NAMALWA (cell line): Measurements from ENCODE around the gene CCDC91.

Source experiments
- DNase-seq: peaks from one replicate; pipeline ENCODE4 v3.0.0-alpha.2; 2015; ENCODE audit warnings: low spot score

Gene CCDC91

DNA sequence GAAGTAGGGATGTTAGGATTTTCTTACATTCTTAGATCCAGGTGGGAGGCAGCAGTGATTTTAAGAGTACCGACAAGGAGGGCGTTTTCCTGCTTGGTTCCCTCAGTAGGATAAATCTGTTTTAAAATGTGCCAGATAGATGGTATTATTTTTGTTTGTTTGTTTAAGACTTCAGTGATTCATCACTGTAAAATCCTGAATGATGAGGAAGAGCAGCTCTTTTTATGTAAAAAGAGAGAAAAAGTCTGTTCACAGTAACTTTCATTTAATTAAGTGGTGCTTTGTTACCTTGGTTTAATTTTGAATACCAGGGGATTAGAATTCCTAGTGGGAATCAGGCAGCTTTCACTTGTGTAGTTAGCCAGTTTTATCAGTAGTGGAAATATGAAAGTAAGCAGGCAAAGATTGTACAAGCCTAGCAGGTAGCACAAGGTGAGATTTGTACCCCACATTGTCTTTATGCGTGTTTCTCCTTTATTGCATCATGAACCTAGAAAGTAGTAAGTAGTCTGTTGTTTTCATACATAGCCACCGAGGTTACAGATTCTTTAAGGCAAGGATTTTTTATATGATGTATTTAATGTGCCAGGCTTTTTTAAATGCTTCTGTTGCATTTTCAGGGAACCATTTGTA is 349.6 kb downstream of the CCDC91 start:
- DNase-seq: no peak

DNA sequence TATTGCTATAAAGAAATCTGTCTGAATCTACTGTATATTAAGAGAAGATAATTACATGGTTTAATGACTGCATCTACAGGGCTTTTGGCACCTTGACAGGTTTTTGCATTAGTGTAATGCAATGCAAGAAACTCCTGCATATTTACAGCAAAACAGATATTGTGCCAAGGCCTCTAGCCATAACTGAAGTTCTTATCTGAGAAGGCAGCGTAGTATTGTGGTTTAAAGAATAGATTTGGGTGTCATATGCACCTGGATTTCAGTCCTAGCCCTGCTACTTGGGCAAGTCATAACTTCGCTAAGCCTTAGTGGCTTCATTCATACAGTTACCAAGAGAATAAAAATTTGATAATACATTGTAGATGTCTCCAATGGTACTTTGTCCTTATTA is 350.1 kb downstream of the CCDC91 start:
- DNase-seq: no peak

GRCh38 chr12:28543021-28543890 is 353.0 kb downstream of the CCDC91 start:
- DNase-seq: no peak

- no peak for DNase-seq
These were observed 360.8 kb downstream of the CCDC91 start for GRCh38 chr12:28550757-28551704.

DNA sequence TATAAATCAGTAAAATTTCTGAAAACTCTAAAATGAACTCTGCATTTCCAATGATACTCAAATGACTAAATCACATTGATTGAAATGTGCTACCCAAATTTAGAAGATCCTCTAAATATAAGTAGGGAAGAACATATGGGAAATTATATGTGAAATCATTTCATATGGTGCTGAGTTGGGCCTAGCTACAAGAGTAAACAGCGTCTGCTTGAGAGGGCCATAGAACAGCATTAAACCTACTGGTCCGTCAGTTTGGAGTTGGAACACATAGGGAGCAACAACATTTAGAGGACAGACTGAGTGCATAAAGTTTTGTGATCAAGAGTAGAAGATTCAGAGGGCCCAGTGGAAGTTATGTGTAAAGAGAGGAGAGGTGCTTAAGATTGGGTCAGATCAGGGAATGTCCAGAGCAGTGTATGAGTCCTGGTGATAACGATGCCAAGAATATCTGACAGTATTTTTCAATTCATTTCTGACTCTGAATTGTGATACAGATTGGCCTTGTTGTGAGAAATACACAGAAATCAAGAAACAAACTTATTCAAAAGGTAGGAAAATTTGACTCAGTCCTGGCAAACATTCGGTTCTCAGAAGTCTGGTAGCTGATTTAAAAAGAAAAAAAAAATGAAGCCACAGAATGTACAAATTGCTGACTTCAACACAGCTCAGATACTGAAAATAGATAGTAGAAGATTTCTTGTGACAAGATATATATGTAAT is 362.2 kb downstream of the CCDC91 start:
- DNase-seq: no peak

GRCh38 chr12:28555748-28556147 is 365.5 kb downstream of the CCDC91 start:
- DNase-seq: no peak

DNA sequence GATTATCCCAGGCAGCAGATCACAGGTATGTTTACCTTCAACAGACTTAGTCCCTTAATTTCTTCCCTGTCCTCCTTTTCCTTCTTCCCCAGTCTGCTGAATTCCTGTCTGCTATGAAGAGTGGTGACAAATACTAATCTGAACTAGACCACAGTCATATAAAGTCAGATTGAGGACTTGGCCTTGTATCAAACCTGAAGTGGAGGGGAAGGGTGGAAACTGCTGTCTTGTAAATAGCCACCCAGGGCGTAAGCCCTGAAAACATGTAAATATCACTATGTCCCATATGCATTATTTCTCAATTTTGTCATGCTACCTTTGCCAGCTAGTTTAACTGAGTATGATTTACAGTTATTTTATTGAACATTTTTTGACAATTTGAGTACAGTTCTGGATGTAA is 368.0 kb downstream of the CCDC91 start:
- no peak for DNase-seq

- no peak for DNase-seq
These were observed 373.0 kb downstream of the CCDC91 start for GRCh38 chr12:28563286-28563685.

- DNase-seq: no peak
These were observed 373.7 kb downstream of the CCDC91 start for GRCh38 chr12:28563936-28564335.

- DNase-seq: no peak
These were observed 377.9 kb downstream of the CCDC91 start for GRCh38 chr12:28568118-28568517.

GRCh38 chr12:28568704-28569103 is 378.4 kb downstream of the CCDC91 start:
- no peak for DNase-seq

DNA sequence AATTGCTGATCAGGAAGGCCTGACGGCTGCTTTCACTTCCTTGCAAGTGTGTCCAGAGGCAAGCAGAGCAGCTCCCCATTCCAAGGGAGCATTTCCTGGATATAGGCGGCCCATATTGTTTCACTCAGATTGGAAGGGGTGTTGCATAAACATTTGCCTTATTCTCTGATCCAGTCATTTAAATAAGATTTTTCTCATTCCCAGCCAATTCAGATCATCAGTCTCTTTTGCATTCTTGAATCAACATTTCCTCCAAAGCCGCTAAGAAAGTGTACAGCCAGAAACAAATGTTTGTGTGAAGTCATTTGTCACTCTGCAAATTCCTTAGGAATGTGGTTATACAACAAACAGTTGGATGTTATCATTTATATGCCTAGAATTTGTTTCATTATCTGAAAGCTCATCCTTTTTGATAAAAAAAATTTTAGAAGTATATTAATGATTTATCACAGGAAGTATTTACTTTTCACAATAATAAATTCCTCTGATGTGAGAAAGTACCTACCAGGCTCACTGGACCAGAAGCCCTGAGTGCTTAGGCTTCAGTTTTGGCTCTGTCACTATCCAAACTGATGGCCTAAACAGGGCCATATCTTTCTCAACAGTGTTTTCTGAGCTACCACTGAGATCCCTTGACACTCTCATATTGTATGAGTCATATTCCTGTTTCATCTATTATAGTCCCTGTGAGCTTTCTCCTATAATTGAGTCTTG is 379.6 kb downstream of the CCDC91 start:
- no peak for DNase-seq

DNA sequence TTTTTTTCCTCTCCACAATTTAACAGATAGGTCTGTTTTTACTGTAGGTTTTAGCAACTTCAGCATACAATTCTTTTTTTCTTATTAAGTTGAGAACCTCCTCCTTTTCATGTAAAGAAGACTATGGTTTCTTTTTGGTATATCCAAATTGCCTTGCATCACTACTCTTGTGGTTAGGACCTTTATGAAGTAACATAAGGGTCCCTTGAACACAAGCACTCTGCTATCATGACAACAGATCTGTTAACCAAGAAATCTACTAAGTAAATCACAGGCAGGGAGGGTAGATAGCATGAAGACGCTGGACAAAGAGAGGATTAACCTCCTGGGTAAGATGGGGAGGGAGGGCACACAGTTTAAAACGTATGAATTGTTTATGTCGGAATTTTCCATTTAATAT is 380.6 kb downstream of the CCDC91 start:
- DNase-seq: no peak

DNA sequence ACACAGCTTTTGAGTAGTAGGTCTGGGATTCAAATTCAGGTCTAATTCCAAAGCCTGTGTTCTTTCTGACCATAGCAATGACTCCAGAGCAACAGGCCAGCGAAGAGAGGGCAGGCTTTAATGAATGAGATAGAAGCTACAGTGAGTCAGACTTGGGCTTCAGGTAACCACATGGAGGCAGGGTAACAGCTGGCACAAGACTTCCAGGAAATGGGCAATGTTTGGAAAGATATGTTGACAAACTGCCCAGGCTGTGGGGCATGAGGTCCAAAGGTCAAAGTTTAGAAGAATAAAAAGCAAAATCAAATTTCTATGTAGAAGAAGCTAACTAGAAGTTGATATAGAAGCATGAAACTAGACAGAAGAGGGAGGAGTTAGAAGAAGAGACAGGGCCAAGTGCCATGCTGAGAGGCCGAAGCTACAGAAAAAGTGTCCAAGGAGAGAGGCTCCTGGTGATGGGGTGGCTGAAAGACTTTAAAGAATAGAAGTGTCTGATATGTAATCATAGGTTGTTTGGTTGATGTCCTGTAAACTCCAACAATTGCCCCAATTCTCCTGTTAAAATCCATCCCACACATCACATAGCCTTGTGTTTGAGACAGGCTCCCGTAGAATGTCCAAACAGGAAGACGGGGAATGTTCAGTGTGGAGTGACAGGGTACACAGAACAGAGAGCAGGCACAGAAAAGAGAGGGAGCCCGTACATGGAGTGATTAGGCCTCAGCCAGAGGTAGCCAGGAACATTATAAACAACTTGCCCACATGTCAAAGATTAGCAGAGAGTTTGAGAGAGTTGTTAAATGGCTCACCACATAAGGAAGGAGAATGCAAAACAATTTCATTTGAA is 384.7 kb downstream of the CCDC91 start:
- DNase-seq: no peak

DNA sequence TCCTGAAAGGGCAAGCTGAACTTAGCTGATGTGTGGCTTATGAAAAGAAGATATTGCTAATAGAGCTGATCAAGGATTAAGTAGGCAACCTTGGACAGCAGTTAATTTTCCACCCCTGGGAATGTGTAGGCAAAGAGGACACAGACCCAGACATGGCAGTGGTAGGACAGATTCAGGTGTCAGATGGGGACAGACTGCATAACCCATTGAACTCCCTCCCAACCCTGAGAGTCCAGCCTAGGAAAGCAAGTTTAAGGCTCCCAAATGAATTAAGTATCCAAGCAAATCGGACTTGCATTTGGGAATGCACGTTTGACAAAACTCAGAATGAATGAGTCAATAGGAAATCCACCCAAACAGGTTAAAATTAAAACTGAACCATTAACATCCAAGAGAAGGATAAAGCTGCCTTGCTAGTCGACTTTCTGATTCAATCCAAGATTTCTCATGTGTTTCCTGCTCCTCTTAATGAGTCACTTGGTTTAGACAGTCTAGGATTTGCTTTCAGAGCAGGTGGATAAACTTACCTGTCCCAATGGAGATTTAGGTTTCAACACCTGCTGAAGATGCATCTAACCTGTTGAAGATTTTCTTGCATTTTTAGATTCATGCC is 385.4 kb downstream of the CCDC91 start:
- DNase-seq: no peak

GRCh38 chr12:28578361-28578760 is 388.1 kb downstream of the CCDC91 start:
- no peak for DNase-seq

DNA sequence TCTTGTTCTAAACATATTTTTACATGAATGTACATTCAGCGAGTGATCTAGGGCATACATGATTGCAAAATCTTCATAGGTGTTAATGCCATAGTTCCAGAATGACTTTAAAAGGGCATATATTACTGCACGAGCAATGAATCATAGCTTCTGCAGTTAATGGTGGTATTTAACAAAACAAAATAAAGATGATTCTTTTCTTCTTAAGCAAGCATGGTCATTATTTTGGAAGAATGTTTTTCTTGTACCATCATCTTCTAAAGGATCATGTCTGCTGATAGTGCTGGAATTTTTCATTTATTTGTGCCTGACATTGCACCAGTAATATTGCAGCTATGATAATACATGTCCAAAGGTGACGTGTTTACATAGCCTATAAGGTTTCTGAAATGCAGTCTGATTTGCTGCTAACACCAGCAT is 388.6 kb downstream of the CCDC91 start:
- no peak for DNase-seq

DNA sequence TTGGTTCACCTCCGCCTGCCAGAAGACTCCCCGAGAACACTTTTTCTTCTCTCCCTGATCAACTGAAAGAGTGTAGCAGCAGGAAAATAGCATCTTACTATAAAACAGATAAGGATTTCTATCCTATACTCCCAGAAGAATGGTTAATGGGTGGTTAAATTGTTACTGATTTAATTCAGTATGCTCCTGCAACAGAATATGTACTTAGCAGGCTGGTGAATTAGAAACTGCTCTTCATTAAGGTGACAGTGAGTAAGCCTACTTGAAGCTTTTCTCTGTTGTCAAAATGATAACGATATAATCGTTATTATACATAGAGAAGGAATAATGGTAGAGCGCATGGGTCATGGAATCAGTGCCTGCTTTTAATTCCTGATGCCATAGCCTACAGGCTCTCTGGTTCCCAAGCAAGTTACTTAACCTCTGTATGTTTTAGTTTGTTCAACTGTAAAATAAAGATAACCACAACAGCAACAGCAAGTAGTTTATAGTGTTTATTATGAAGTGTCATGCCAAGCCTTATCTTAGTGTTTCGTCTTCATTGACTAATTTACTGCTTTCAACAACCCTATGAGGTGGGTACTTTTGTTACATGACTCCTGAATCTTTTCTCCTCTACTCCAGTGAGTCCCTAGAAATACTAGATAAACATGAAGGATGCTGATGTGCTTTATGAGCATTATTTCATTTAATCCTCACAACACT is 392.6 kb downstream of the CCDC91 start:
- no peak for DNase-seq

DNA sequence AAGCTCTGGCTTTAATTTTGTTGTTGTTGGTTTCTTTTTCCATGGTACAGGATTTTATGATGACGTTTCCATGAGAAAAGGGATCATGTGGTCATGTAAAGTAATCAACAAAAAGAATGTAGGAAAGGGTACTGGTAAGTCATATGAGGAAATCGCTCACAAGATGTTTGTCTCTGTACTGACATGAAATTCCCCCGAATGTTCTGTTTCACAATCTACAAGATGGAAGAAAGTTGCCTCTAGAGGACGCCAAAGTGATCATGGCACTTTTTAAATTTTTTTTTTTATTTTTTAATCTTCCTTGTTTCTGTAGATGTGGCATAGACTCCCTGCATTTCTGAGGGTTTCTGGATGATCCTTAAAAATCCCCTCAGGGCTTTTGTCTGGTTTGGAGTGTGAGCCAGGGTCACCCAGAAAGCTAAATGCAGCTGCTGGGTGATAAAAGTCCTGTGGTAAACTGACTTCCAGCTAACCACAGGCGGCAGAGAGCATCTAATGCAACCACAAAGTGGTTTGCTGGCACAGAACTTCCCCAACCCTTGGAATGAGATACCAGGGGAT is 393.5 kb downstream of the CCDC91 start:
- peak; percentile 25 for DNase-seq
